C4-2B (cell line): ENCODE measurements around the gene TRIM37.

Source experiments
- H3K27ac ChIP-seq: fragments of 450-650 bp; 2 replicates; pipeline ENCODE4 v1.5.1; 2017
- CTCF ChIP-seq: fragments of 450-650 bp; conservative IDR thresholded peaks from 2 replicates; pipeline ENCODE4 v1.5.1; 2017; ENCODE audit warnings: mild to moderate bottlenecking
- ZFX ChIP-seq: fragments of 450-650 bp; IDR thresholded peaks from 2 replicates; pipeline ENCODE4 v1.6.1; 2017

The TRIM37 gene

DNA sequence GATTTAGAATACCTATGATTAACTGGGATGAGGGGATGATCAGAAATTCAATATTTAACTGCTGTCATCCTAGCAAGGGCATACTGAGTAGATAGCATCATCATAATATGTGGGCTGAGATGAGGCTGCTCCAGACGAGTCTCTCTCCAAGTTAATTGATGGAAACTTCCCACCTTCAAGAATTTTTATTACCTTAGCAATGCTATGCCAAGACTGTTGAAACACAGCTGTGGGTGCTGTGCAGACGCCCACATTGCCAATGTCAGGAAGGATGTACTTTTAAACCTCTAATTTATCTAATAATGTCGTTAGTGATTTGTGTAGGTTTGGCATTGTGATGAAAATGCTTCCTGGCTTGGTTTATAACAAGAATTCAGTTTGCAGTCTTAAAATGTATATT, 170.4 kb downstream of the TRIM37 start:
- no peak overlapping the region for H3K27ac ChIP-seq
- TF ChIP-seq ZFX (no peak), CTCF (no peak)

- TF ChIP-seq CTCF (no peak), ZFX (no peak)
Observed at GRCh38 chr17:58932956-58933355, 173.7 kb downstream of the TRIM37 start.

More at GRCh38 chr17:58932956-58933355, 173.7 kb downstream of the TRIM37 start:
- H3K27ac ChIP-seq: no peak overlapping the region
